Right atrium auricular region (tissue), 2 donors: ENCODE data around the gene VGLL4. TPM values are rescaled to one million over a fixed set of nuclear protein-coding genes. Genes with fewer than 3 reads are reported as not detected.

Source experiments
- DNase-seq: peaks from one replicate; pipeline ENCODE4 v3.0.0-alpha.2; 2019; ENCODE audit warnings: low spot score
- H3K27ac ChIP-seq, 2 donors: fragments of 200-600 bp; sonication (generic); 1 replicate in 1 of 2; 2 replicates in 1 of 2; pipeline ENCODE4 v1.5.1; 2016 to 2019
- H3K27me3 ChIP-seq, 2 donors: fragments of 200-600 bp; sonication (generic); one replicate each; pipeline versions ENCODE4 v1.5.1 to v1.6.0; 2017 to 2019
- H3K36me3 ChIP-seq: fragments of 200-600 bp; sonication (generic); one replicate; pipeline ENCODE4 v1.5.1; 2016
- H3K4me1 ChIP-seq, 2 donors: fragments of 200-600 bp; sonication (generic); one replicate each; pipeline versions ENCODE4 v1.5.1 to v1.6.0; 2017 to 2019
- H3K4me3 ChIP-seq, 2 donors: fragments of 200-600 bp; sonication (generic); 1 replicate in 1 of 2; 2 replicates in 1 of 2; pipeline ENCODE4 v1.5.1; 2017 to 2019; ENCODE audit warnings: mild to moderate bottlenecking in 1 of 2, moderate library complexity in 1 of 2
- H3K9me3 ChIP-seq, 2 donors: fragments of 200-600 bp; sonication (generic); one replicate each; pipeline ENCODE4 v1.5.1; 2019
- CTCF ChIP-seq, 2 donors: fragments of 200-600 bp; sonication (generic); IDR thresholded peaks; one replicate each; pipeline ENCODE4 v1.5.1; 2019; ENCODE audit warnings: antibody characterized with exemption in 2 of 2
- total RNA-seq, 2 donors: library from RNA; depleted of rRNA; stranded (reverse); fragments of >200 nt; gene quantifications; one replicate each; pipeline ENCODE4 v1.1.0, GENCODE V29; 2016

VGLL4 gene
- total RNA-seq, 2 donors from 2014 or later = 30.2 to 64.6 TPM

GRCh38 chr3:11543141-11543947, 100.4 kb downstream of the VGLL4 start:
- Histone ChIP-seq H3K27me3 (no peaks in the 10 kb centered on the region), H3K27ac (no peak overlapping the region), H3K4me1 (peaks cover 0 to 20% of the 10 kb centered on the region in 2 donors), H3K36me3 (no peaks in the 10 kb centered on the region), H3K9me3 (no peaks in the 10 kb centered on the region), H3K4me3 (no peak overlapping the region)
- no peak for DNase-seq
- no peak for TF ChIP-seq CTCF (IDR thresholded peaks at IDR 0.05)

- no peak overlapping the region for H3K27ac ChIP-seq
- no peak overlapping the region for H3K4me3 ChIP-seq
- DNase-seq = no peak
- H3K4me1 ChIP-seq = peaks cover 0 to 20% of the 10 kb centered on the region in 2 donors
- no peaks in the 10 kb centered on the region for H3K27me3 ChIP-seq
- no peak for TF ChIP-seq CTCF (IDR thresholded peaks at IDR 0.05)
- H3K9me3 ChIP-seq = no peaks in the 10 kb centered on the region
- no peaks in the 10 kb centered on the region for H3K36me3 ChIP-seq
These were observed 101.2 kb downstream of the VGLL4 start for GRCh38 chr3:11542551-11542950.

- H3K9me3 ChIP-seq = no peaks in the 10 kb centered on the region
- H3K4me3 ChIP-seq = no peak overlapping the region
- no peak for TF ChIP-seq CTCF (IDR thresholded peaks at IDR 0.05)
- H3K27ac ChIP-seq = no peak overlapping the region
- H3K4me1 ChIP-seq = peaks cover 0 to 20% of the 10 kb centered on the region in 2 donors
- H3K36me3 ChIP-seq = no peaks in the 10 kb centered on the region
- no peak for DNase-seq
- no peaks in the 10 kb centered on the region for H3K27me3 ChIP-seq
These were observed 102.1 kb downstream of the VGLL4 start for GRCh38 chr3:11541321-11542303.

- Histone ChIP-seq H3K36me3 (no peaks in the 10 kb centered on the region), H3K4me3 (no peak overlapping the region), H3K4me1 (peaks cover 0 to 10% of the 10 kb centered on the region in 2 donors), H3K9me3 (no peaks in the 10 kb centered on the region), H3K27ac (no peak overlapping the region), H3K27me3 (no peaks in the 10 kb centered on the region)
- DNase-seq = no peak
- no peak for TF ChIP-seq CTCF (IDR thresholded peaks at IDR 0.05)
These were observed 104.0 kb downstream of the VGLL4 start for GRCh38 chr3:11539677-11540076.

- Histone ChIP-seq H3K27me3 (no peaks in the 10 kb centered on the region), H3K36me3 (no peaks in the 10 kb centered on the region)
These were observed 104.5 kb downstream of the VGLL4 start for GRCh38 chr3:11539218-11539617.

More at GRCh38 chr3:11539218-11539617, 104.5 kb downstream of the VGLL4 start:
- DNase-seq = no peak
- Histone ChIP-seq H3K4me1 (peaks cover 0 to 10% of the 10 kb centered on the region in 2 donors), H3K27ac (no peak overlapping the region), H3K4me3 (no peak overlapping the region), H3K9me3 (no peaks in the 10 kb centered on the region)
- TF ChIP-seq CTCF (IDR thresholded peaks at IDR 0.05) = no peak
